IMR-90 (cell line): ENCODE data around the gene TMCC1. TPM values are rescaled to one million over a fixed set of nuclear protein-coding genes. Genes with fewer than 3 reads are reported as not detected.

Experiments used
- ATAC-seq: fragments of 200-7000 bp; cut with Tn5 transposase; 2 replicates; pipeline ENCODE4 v1.9.1; 2020; ENCODE audit warnings: low read depth, mild to moderate bottlenecking, moderate library complexity
- BruUV-seq: library from RNA; stranded (reverse); fragments of 400-500 nt; replicated peaks from 2 replicates; lab custom pipeline; 2021; lab: Mats Ljungman, UMichigan
- CTCF ChIA-PET: fragments of 300-600 bp; formaldehyde crosslinking; extraction: SDS; loops from one replicate; lab custom pipeline; 2021; ENCODE audit warnings: antibody characterized with exemption; lab: Yijun Ruan, JAX
- POLR2A ChIA-PET: fragments of 300-600 bp; sonication (Branson Sonifier 250); formaldehyde crosslinking; loops from one replicate; lab custom pipeline; 2022; ENCODE audit warnings: antibody characterized with exemption; ENCODE audit not compliant: unreplicated experiment; lab: Charles Lee
- DNase-seq: peaks from one replicate; pipeline ENCODE4 v3.0.0; 2013
- H2AFZ ChIP-seq: replicated peaks from 2 replicates; pipeline ENCODE3; 2013; ENCODE audit warnings: low read length, mild to moderate bottlenecking; ENCODE audit not compliant: poor library complexity
- H2AK5ac ChIP-seq: 2 replicates; pipeline ENCODE4 v1.6.1; 2013; ENCODE audit warnings: low read depth, low read length, inconsistent platforms
- H2AK9ac ChIP-seq: replicated peaks from 2 replicates; pipeline ENCODE3; 2013; ENCODE audit warnings: mild to moderate bottlenecking, low read depth, low read length, moderate library complexity; ENCODE audit not compliant: poor library complexity
- H2BK120ac ChIP-seq: 2 replicates; pipeline ENCODE4 v1.6.1; 2013; ENCODE audit warnings: low read depth, low read length, inconsistent platforms
- H2BK15ac ChIP-seq: 3 replicates; pipeline ENCODE4 v1.6.1; 2013; ENCODE audit warnings: low read depth, low read length, inconsistent platforms
- H2BK20ac ChIP-seq: 2 replicates; pipeline ENCODE4 v1.6.1; 2013; ENCODE audit warnings: low read depth, mild to moderate bottlenecking, inconsistent platforms, low read length, moderate library complexity
- H2BK5ac ChIP-seq: 2 replicates; pipeline ENCODE4 v1.6.1; 2013; ENCODE audit warnings: mild to moderate bottlenecking, low read depth, low read length, inconsistent platforms; ENCODE audit not compliant: poor library complexity, severe bottlenecking
- H3K14ac ChIP-seq: replicated peaks from 2 replicates; pipeline ENCODE4 v1.6.1; 2013; ENCODE audit warnings: low read depth, low read length, inconsistent platforms
- H3K18ac ChIP-seq: 2 replicates; pipeline ENCODE4 v1.6.1; 2013; ENCODE audit warnings: low read depth, low read length, control low read depth
- H3K23ac ChIP-seq: 2 replicates; pipeline ENCODE4 v1.6.1; 2013; ENCODE audit warnings: low read depth, low read length, inconsistent platforms
- H3K27ac ChIP-seq: 2 replicates; pipeline ENCODE4 v1.5.1; 2013; ENCODE audit warnings: mild to moderate bottlenecking, control low read depth, low read length; ENCODE audit not compliant: insufficient read depth
- H3K27me3 ChIP-seq: 2 replicates; pipeline ENCODE4 v1.6.1; 2013; ENCODE audit warnings: low read length; ENCODE audit not compliant: control insufficient read depth, insufficient read depth
- H3K36me3 ChIP-seq: 2 replicates; pipeline ENCODE4 v1.6.1; 2013; ENCODE audit warnings: low read length, mixed read lengths; ENCODE audit not compliant: control insufficient read depth, insufficient read depth
- H3K4ac ChIP-seq: 2 replicates; pipeline ENCODE4 v1.6.1; 2013; ENCODE audit warnings: low read depth, low read length, inconsistent platforms
- H3K4me1 ChIP-seq: 2 replicates; pipeline ENCODE4 v1.6.1; 2013; ENCODE audit warnings: low read length, mixed read lengths; ENCODE audit not compliant: control insufficient read depth, insufficient read depth
- H3K4me2 ChIP-seq: 2 replicates; pipeline ENCODE4 v1.6.1; 2013; ENCODE audit warnings: low read depth, mild to moderate bottlenecking, control low read depth, low read length, moderate library complexity
- H3K4me3 ChIP-seq: 2 replicates; pipeline ENCODE4 v1.5.1; 2013; ENCODE audit warnings: low read depth, mild to moderate bottlenecking, control low read depth, low read length, moderate library complexity; ENCODE audit not compliant: insufficient read depth
- H3K56ac ChIP-seq: 2 replicates; pipeline ENCODE4 v1.6.1; 2013; ENCODE audit warnings: low read length, inconsistent platforms; ENCODE audit not compliant: insufficient read depth; ENCODE audit errors: extremely low read depth
- H3K79me1 ChIP-seq, 2 experiments: 2 replicates each; pipeline ENCODE4 v1.6.1; 2013; ENCODE audit warnings: low read length in 2 of 2, inconsistent platforms in 1 of 2, low read depth in 1 of 2
- H3K9ac ChIP-seq: 2 replicates; pipeline ENCODE4 v1.6.1; 2013; ENCODE audit warnings: low read depth, low read length, control low read depth
- H3K9me1 ChIP-seq: 2 replicates; pipeline ENCODE4 v1.6.1; 2013; ENCODE audit warnings: low read length, inconsistent platforms; ENCODE audit not compliant: insufficient read depth
- H3K9me3 ChIP-seq: 2 replicates; pipeline ENCODE4 v1.6.1; 2013; ENCODE audit warnings: low read length; ENCODE audit not compliant: control insufficient read depth, insufficient read depth
- H4K20me1 ChIP-seq: 2 replicates; pipeline ENCODE4 v1.6.1; 2013; ENCODE audit warnings: low read length, inconsistent platforms; ENCODE audit not compliant: insufficient read depth
- H4K5ac ChIP-seq: 2 replicates; pipeline ENCODE4 v1.6.1; 2013; ENCODE audit warnings: mild to moderate bottlenecking, low read depth, low read length, control low read depth
- H4K8ac ChIP-seq, 2 experiments: 2 replicates each; pipeline ENCODE4 v1.6.1; 2013; ENCODE audit warnings: low read depth in 2 of 2, low read length in 2 of 2, control low read depth in 1 of 2, inconsistent platforms in 1 of 2
- H4K91ac ChIP-seq: 2 replicates; pipeline ENCODE4 v1.6.1; 2013; ENCODE audit warnings: low read depth, low read length, inconsistent platforms; ENCODE audit not compliant: insufficient read depth
- BHLHE40 ChIP-seq: fragments of 150-350 bp; IDR thresholded peaks from 2 replicates; pipeline ENCODE4 v1.6.1; 2016; ENCODE audit warnings: mild to moderate bottlenecking, low read depth, low read length
- CEBPB ChIP-seq: IDR thresholded peaks from 2 replicates; pipeline ENCODE4 v1.6.1; 2012; ENCODE audit warnings: low read depth, low read length, improper control_type of control experiment
- CHD1 ChIP-seq: IDR thresholded peaks from 2 replicates; pipeline ENCODE4 v1.6.1; 2012; ENCODE audit warnings: low read depth, low read length, improper control_type of control experiment
- ELK1 ChIP-seq: fragments of 150-350 bp; IDR thresholded peaks from 2 replicates; pipeline ENCODE4 v1.6.1; 2016; ENCODE audit warnings: low read depth, mild to moderate bottlenecking, low read length, moderate library complexity, borderline replicate concordance
- FOS ChIP-seq: fragments of 150-350 bp; IDR thresholded peaks from 2 replicates; pipeline ENCODE4 v1.6.1; 2016; ENCODE audit warnings: low read depth, low read length
- MAFK ChIP-seq: IDR thresholded peaks from 2 replicates; pipeline ENCODE4 v1.6.1; 2012; ENCODE audit warnings: low read depth, low read length, improper control_type of control experiment
- MAZ ChIP-seq: IDR thresholded peaks from 2 replicates; pipeline ENCODE4 v1.6.1; 2012; ENCODE audit warnings: low read depth, mild to moderate bottlenecking, low read length, improper control_type of control experiment, moderate library complexity, borderline replicate concordance
- MXI1 ChIP-seq: IDR thresholded peaks from 2 replicates; pipeline ENCODE4 v1.6.1; 2012; ENCODE audit warnings: low read depth, mild to moderate bottlenecking, low read length, moderate library complexity, borderline replicate concordance
- NFE2L2 ChIP-seq: fragments of 150-350 bp; IDR thresholded peaks from 2 replicates; pipeline ENCODE4 v1.6.1; 2016; ENCODE audit warnings: low read depth, mild to moderate bottlenecking, low read length
- POLR2A ChIP-seq: IDR thresholded peaks from 2 replicates; pipeline ENCODE4 v1.6.1; 2012; ENCODE audit warnings: mild to moderate bottlenecking, low read depth, low read length
- RAD21 ChIP-seq: IDR thresholded peaks from 2 replicates; pipeline ENCODE4 v1.6.1; 2012; ENCODE audit warnings: low read length, improper control_type of control experiment
- RCOR1 ChIP-seq: IDR thresholded peaks from 2 replicates; pipeline ENCODE4 v1.6.1; 2012; ENCODE audit warnings: mild to moderate bottlenecking, low read length, improper control_type of control experiment; ENCODE audit not compliant: insufficient replicate concordance
- RFX5 ChIP-seq: IDR thresholded peaks from 2 replicates; pipeline ENCODE4 v1.8.0; 2012; ENCODE audit warnings: low read depth, mild to moderate bottlenecking, low read length, moderate library complexity
- SMC3 ChIP-seq: fragments of 150-350 bp; IDR thresholded peaks from 2 replicates; pipeline ENCODE4 v1.6.1; 2016; ENCODE audit warnings: low read depth, mild to moderate bottlenecking, antibody characterized with exemption, low read length, moderate library complexity
- USF2 ChIP-seq: fragments of 150-350 bp; IDR thresholded peaks from 2 replicates; pipeline ENCODE4 v1.6.1; 2017; ENCODE audit warnings: mild to moderate bottlenecking, antibody characterized with exemption, low read length, low read depth
- WGBS, 2 experiments: methylation state at CpG; one replicate each; pipeline versions ENCODE4 v1.1.5 to v1.1.7; 2013; ENCODE audit warnings: missing lambda C conversion rate in 2 of 2; ENCODE audit not compliant: insufficient read length in 1 of 2; ENCODE audit errors: extremely low coverage in 2 of 2; 5-methylcytosine and 5-hydroxymethylcytosine counted together
- dilution Hi-C: fragments of 300-500 bp; cut with HindIII; formaldehyde crosslinking; loops from one replicate; pipeline ENCODE4 v1.14.3; 2018; ENCODE audit warnings: low sequenced_read_pairs; ENCODE audit not compliant: unreplicated experiment
- in situ Hi-C: fragments of 300-500 bp; cut with MboI; formaldehyde crosslinking; loops from 3 replicates; pipeline ENCODE4 v1.14.3; 2019; ENCODE audit warnings: low sequenced_read_pairs, inconsistent platforms, mixed read lengths
- intact Hi-C: fragments of 100-400 bp; cut with micrococcal nuclease; formaldehyde crosslinking; loops from 2 replicates; pipeline ENCODE4 v1.10.0; 2022
- polyA plus RNA-seq, 3 experiments: library from polyadenylated mRNA; depleted of rRNA; stranded (reverse); fragments of >200 nt; gene quantifications; 2 replicates each; pipeline ENCODE4 v1.2.3, GENCODE V29; 2012; ENCODE audit warnings: low replicate concordance in 1 of 3
- total RNA-seq: library from RNA; depleted of rRNA; stranded (reverse); fragments of >200 nt; gene quantifications from 2 replicates; pipeline ENCODE4 v1.2.3, GENCODE V29; 2012
- TF ChIP-seq, protein P1 (sequence below): conservative IDR thresholded peaks from 2 replicates; pipeline ENCODE4 v1.5.1; 2012; ENCODE audit warnings: mild to moderate bottlenecking, low read depth, low read length, improper control_type of control experiment

The TMCC1 gene
- total and polyA plus RNA-seq, 2 of the 4 experiments (the other 2 are of a cell fraction): 5.0 to 7.3 TPM

GRCh38 chr3:129741794-129742193 lies 151.7 kb downstream of the TMCC1 start:
- H4K5ac ChIP-seq: no peak overlapping the region
- H2BK15ac ChIP-seq: no peak overlapping the region
- TF ChIP-seq SMC3 (no peak), CHD1 (no peak), MXI1 (no peak), RAD21 (no peak), POLR2A (no peak), ELK1 (no peak), NFE2L2 (no peak), RCOR1 (no peak), MAFK (no peak), RFX5 (no peak), CEBPB (no peak), MAZ (no peak), USF2 (no peak), FOS (no peak), BHLHE40 (no peak)
- TF ChIP-seq, protein P1, sequence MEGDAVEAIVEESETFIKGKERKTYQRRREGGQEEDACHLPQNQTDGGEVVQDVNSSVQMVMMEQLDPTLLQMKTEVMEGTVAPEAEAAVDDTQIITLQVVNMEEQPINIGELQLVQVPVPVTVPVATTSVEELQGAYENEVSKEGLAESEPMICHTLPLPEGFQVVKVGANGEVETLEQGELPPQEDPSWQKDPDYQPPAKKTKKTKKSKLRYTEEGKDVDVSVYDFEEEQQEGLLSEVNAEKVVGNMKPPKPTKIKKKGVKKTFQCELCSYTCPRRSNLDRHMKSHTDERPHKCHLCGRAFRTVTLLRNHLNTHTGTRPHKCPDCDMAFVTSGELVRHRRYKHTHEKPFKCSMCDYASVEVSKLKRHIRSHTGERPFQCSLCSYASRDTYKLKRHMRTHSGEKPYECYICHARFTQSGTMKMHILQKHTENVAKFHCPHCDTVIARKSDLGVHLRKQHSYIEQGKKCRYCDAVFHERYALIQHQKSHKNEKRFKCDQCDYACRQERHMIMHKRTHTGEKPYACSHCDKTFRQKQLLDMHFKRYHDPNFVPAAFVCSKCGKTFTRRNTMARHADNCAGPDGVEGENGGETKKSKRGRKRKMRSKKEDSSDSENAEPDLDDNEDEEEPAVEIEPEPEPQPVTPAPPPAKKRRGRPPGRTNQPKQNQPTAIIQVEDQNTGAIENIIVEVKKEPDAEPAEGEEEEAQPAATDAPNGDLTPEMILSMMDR: no peak
- no peaks in the 10 kb centered on the region for H3K27me3 ChIP-seq
- H3K18ac ChIP-seq: no peak overlapping the region
- ATAC-seq: no peak
- no peak overlapping the region for H2AK5ac ChIP-seq
- 100% methylated on average over 1 of the region's 2 CpGs; no CpG with 5 or more reads in 1 of the 2 experiments for WGBS, 2 experiments
- no peaks in the 10 kb centered on the region for H3K9me1 ChIP-seq
- no peaks in the 10 kb centered on the region; a peak in 1 of 4 replicates for H3K79me1 ChIP-seq
- BruUV-seq: no TSS peak
- no peak overlapping the region for H3K27ac ChIP-seq
- no peaks in the 10 kb centered on the region for H3K36me3 ChIP-seq
- H4K91ac ChIP-seq: no peak overlapping the region
- H3K4me1 ChIP-seq: no peaks in the 10 kb centered on the region
- H2BK20ac ChIP-seq: no peak overlapping the region
- H3K9me3 ChIP-seq: no peaks in the 10 kb centered on the region
- no peak overlapping the region for H2BK5ac ChIP-seq
- H4K20me1 ChIP-seq: no peaks in the 10 kb centered on the region
- H2AK9ac ChIP-seq: no peak overlapping the region
- no peak overlapping the region for H3K56ac ChIP-seq
- ChIA-PET POLR2A (no interaction called here), CTCF (no interaction called here)
- H2AFZ ChIP-seq: no peak overlapping the region
- H3K14ac ChIP-seq: no peak overlapping the region
- H2BK120ac ChIP-seq: no peak overlapping the region
- in situ Hi-C loops (no loop called here), intact Hi-C loops (no loop called here), dilution Hi-C loops (no loop called here)
- H3K4ac ChIP-seq: no peak overlapping the region
- H3K4me3 ChIP-seq: no peak overlapping the region
- no peak overlapping the region for H3K23ac ChIP-seq
- H4K8ac ChIP-seq: no peak overlapping the region
- no peak overlapping the region for H3K9ac ChIP-seq
- no peak overlapping the region for H3K4me2 ChIP-seq
- DNase-seq: no peak
